HL-60/S4 treated with phorbol 12-myristate 13-acetate at 8.2 ng/mL for 4 days and 3 days (cell line): ENCODE results near the gene TPST2.
"Not testable (repeated sequence)": the region's sequence is repeated elsewhere in the genome, so short reads cannot be mapped to it uniquely, and the experiment has no call there.

ENCODE experiments used
- in situ Hi-C: fragments of 300-500 bp; cut with MboI; formaldehyde crosslinking; loops from 2 replicates; pipeline ENCODE4 v1.15.0; 2022; ENCODE audit warnings: low sequenced_read_pairs

TPST2 gene

DNA sequence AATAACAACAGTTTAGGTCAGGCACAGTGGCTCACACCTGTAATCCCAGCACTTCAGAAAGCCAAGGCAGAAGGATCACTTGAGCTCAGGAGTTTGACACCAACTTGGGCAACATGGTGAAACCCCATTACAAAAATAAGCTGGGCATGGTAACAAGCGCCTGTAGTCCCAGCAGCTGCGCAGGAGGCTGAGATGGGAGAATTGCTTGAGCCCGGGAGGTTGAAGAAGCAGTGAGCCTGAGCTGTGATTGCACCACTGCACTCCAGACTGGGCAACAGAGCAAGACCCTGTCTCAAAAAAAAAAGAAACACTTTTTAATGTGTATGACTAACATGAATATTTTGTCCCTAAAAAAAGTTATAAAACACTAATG lies 53.2 kb downstream of the TPST2 start:
- in situ Hi-C loops, result no loop called here

DNA sequence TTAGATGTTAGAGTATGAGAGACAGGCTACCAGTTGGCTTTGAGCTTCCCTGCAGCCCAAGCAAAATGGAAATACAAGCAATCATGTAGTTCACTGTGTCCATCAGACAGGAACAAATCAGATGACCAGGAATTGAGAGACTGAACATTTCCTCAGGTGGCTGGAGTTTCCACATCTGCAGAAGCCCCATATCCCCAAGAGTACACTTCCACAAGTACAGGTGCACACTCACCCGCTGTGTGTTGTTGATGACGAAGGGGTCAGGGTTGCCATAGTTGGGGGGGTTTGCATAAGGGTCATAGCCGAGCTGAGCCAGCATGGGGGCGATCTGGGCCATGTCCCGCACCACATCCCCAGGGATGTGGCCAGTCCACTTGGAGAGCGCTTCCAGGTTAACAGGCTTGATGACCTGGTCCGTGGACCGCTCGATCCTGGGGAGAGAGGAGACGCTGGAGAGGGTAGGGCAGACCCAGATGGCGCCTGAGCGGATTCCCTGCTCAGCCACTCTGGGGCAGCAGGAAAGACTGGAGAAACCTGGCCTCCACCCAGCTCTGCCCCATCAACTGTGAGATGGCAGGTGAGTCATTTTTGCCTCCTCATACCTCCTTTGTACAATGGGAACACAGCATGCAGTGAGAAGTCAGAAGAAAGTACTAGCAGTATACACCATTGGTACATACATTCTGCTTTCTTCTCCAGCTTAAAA lies 53.7 kb downstream of the TPST2 start:
- in situ Hi-C loops, result no loop called here

DNA sequence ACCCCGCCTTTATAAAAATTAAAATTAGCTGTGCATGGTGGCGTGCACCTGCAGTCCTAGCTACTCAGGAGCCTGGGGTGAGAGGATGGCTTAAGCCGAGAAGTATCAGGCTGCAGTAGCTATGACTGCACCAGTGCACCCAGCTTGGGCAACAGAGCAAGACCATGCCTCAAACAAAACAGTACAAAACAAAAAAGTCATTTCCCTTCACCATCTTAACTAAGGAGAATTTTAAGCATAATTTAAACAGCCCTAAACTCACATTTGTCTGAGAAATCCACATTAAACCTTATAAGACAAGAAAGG lies 54.4 kb downstream of the TPST2 start:
- in situ Hi-C loops, result no loop called here

DNA sequence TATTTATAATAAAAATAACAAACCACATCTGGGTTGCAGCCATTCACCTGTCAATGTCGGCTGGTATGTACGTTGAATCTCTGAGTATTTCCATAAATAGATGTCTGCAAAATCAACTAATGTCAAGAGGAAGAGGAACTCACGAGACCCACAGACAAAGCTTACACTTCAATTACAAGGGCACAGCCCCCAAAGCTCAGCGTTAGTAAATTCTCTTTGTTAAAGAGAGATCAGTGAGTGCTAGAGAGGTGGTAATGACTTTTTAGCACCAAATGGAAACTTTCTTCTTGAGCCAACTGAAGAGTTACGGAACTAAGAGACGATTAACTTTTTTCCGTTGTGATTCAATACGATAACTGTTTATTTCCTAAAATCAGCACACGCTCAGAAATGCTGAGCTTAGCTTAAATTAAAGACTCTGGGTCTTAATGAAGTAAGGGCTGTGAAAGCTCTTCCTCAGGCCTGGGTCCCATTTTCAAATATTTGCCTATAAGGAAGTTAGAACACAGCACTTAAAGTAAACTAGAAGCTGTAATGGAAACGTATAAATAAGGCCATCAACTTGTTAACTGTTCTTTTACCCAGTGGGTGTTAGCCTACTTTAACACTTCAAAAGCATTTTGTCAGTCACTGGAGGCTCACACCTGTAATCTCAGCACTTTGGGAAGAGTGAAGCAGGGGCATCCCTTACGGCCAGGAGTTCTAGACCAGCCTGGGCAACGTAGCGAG lies 54.9 kb downstream of the TPST2 start:
- in situ Hi-C loops, result no loop called here

DNA sequence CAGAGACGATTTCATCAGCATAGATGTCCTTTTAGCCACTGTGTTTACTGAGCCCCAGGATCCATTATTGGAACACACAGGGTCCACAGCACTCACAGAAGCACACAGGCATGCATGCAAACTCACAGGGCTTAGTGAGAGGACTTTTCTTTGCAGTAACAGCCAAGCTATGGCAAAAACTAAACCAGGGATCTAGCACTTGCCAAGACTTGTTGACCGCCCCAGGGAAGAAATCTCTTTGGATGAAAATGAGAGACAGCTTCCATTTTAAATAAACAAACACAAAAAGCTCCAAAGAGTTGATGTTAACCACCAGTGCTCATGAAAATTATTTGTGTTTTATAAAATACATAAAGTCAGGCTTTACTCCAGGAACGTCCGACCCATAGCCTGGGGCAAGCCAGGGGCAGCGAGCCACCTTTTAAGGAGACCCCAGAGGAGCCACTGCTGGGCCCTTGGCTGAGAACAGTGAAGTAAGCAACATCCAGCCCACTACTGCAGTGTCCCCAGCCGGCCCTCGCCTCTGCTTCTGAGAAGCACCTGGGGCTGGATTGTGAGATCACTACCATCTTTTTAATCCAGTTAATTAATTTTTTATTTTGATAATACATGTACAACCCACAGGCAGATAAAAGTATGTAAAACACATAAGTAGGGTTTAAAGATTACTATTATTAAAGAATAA lies 55.6 kb downstream of the TPST2 start:
- in situ Hi-C loops, result no loop called here

DNA sequence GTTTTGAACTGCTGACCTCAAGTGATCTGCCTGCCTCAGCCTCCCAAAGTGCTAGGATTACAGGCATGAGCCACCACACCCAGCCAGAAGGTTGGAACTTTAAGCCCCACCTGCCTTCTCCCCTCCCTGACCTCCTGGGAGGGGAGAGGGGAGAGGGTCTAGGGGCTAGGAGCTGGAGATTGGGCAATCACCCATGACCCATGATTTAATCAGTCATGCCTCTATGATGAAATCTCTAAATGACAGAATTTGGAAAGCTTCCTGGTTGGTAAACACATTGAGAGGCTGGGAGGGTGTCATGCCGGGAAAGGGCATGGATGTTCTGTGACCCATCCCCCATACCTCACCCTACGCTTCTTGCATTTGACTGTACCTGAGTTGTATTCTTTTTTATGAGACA lies 60.6 kb downstream of the TPST2 start:
- in situ Hi-C loops, result no loop called here

DNA sequence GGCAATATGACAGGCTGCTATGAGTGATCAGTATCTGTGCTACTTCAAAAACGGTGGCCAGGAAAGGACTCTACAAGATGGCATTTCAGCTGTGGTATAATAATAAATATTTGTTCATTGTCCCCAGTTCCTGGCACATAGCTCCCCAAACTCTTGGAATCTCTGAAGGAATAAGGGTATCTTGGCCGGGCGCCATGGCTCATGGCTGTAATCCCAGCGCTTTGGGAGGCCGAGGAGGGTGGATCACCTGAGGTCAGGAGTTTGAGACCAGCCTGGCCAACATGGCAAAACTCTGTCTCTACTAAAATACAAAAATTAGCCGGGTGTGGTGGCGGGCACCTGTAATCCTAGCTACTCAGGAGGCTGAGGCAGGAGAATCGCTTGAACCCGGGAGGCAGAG lies 61.4 kb downstream of the TPST2 start:
- in situ Hi-C loops, result not testable (repeated sequence)

DNA sequence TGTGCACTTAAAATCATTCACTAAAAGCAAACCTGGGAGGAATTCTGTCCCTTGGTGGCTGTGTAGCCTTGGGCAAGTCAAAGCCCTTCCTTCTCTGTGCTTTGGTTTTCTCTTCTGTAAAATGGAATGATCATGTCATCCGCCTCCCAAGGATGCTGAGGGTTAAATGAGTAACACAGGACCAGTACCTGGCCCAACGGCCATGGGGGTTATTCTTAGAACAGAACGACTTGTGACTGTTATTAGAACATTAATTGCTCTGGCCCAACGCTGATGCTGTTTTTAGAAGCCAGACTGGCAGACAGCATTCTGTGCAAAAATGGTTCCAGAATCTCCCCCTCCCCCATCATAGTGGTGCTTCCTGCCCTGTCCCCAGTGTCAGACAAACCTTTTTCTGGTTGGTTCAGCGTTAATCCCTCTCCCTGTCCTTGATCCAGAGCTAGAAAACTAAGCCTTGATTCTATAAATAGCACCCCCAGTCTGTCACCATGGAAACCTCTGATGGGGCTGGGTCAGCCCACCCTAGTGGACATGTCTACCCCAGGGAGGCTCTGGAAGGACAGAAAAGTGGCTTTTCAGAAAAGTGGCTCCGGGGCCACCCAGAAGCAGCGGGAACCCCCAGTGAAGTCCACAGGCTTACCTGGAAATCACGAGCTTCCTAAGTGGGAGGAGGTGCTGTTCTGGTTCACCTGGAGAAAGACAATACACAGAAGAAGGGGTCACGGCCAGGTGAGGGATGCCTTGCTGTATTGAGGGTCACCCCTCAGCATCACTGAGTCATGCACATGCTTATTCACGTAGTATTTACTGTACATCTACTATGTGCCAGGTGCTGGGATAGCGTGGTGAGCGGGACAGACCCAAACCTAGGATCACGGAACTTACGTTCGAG lies 62.1 kb downstream of the TPST2 start:
- in situ Hi-C loops, result no loop called here

DNA sequence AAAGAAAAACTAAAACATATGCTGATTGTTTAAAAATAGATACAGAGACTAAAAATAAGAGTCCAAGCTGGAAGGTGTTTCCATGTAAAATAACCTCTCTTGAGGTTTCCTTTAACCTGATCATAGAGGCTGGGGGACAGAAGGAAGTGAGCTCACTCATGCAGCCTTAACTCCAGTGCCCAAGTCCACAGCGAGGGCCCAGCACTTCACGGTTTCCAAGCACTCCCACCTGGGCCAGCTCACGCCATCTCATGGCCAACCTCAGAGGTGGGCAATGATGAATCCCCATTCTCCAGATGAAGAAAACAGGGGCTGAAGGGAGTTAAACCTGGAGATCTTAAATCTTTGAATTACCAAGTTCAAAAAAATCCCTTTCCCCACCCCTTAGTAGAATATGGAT lies 62.8 kb downstream of the TPST2 start:
- in situ Hi-C loops, result no loop called here

DNA sequence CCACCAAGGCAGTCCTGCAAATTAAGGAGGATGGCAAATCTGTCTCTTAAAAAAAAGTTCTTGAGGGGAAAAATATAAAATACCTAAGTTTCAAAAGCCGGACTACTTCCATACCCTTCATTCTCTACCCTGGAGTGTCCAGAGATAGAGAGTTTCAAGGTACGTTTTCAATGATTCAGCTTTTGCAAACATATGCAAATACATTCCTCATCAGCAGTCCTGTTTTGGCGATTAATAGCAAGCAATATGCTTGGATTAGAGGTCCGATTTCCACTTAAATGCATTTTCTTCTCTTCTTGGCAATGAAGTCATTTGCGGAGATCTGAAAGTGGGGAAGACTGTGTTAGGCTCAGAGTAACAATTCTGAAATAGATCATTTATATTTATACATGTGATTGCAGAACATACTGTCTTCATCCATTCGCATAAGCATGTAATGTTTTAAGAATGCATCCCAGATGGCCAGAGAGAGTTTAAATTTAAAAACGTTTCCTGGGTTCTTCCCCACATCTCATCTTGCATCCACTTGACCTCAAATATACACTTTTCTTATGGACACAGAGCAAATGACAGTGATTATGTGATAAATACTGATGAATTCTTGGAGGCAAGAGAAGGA lies 63.9 kb downstream of the TPST2 start:
- in situ Hi-C loops, result no loop called here

DNA sequence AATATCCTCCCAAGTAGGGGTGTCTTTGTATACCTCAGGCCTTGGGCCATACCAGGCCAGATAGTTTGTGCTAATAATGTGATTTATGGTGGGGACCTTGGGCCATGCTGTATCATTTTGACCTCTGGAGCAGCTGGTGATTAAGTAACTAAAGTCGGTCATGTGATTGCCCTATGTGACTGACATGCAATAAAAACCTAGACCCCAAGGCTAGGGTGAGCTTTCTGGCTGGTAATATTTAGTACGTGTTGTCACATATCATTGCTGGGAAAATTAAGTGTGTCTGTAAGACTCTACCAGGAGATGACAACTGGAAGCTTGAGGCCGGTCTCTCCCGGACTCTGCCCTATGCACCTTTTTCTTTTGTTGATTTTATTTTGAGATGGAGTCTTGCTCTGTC lies 65.1 kb downstream of the TPST2 start:
- in situ Hi-C loops, result no loop called here

DNA sequence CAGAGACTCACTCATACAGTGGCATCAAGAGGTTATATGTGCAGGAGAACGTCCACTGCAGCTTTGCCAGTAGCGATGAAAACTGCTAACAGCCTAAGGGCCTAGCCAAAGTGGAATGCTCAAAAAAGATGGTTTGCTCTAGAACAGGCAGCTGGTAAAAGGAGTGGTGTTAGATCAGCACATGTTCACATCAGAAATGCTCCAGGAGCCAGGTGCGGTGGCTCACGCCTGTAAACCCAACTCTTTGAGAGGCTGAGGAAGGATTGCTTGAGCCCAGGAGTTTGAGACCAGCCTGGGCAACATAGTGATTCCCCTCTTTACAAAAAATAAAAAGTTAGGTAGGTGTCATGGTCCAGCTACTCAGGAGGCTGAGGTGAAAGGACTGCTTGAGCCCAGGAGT lies 67.3 kb downstream of the TPST2 start:
- in situ Hi-C loops, result no loop called here

DNA sequence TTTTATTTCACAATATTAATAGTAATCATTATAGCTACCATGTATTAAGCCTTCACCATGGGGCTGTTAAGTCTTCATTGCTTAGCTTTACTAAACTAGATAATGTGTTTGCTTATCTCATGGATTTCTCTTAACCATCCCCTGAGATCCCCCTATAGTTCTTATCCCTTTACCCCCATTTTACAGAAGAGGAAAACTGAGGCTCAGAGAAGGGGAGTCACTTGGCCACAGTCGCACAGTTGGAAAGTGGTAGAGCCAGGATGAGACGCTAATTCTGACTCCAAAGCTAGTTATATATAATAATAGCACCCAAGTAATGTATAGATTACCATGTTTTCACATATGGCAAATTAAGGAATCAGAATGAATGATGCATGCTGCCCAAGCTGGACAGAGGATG lies 67.9 kb downstream of the TPST2 start:
- in situ Hi-C loops, result no loop called here

DNA sequence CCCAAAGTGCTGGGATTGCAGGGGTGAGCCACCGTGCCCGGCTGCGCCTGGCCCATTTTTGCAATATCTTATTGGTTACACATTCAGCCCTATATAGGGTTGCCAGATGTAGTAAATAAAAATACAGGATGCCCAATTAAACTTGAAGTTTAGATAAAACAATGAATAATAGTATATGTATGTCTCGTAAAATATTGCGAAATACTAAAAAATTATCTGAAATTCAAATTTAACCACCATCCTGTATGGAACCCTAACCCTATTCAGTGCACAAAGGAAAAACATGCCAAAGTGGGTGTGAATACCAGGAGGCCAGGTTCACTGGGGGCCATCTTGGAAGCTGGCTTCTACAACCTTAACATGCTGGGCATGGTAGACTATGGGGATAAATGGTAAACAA lies 72.5 kb downstream of the TPST2 start:
- in situ Hi-C loops, result no loop called here

DNA sequence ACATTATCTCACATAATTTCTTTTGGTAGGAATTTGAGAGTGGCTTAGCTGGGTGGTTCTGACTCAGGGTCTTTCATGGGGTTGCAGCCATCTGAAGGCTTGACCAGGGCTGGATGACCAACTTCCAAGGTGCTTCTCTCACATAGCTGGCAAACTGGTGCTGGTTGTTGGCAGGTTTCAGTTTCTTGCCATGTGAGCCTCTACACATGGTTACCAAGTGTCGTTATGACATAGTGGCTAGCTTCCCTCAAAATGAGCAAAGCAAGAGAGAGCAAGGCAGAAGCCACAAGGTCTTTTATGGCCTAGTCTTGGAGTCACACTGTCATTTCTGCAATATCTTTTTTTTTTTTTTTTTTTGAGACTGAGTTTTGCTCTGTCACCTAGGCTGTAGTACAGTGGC lies 73.4 kb downstream of the TPST2 start:
- in situ Hi-C loops, result no loop called here

DNA sequence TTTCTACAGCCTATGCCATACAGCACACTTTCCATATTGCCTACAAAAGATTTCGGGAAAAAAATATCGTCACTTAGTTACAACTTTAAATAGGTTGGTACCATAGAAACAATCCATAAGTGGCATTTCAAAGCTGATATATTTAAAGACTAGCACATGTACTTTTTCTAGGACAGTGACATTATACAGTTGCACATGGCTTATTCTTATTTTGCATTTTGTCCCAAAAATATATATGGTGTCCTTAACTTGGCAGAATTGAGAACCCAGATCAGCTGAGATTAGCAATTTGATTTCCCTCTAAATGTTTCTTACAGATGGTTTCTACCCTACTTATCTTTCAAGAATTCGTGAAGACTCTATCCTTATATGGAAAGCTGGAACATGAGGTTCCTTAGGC lies 74.0 kb downstream of the TPST2 start:
- in situ Hi-C loops, result no loop called here

DNA sequence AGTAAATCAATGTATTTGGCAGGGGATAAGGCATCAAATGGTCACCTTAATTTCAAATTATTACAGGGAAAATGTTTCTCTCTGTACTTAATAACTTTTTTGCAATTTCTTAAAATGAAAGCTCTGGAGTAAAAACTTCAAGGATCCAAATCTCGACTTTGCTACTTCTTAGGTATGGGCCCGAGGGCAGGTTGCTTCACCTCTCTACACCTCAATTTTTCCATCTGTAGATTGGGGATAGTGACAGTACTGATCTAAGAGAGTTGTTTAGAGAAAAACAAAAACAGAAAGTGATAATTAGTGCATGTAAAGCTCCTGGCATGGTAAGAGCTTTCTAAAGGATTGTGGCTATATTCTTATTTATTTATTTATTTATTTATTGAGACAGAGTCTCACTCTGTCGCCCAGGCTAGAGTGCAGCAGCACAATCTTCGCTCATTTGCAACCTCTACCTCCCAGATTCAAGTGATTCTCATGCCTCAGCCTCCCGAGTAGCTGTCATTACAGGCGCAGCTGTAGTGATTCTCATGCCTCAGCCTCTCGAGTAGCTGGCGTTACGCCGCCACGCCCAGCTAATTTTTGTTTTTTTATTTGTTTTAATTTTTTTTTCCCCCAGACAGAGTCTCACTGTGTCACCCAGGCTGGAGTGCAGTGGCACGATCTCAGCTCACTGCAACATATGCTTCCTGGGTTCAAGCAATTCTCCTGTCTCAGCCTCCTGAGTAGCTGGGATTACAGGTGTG lies 75.3 kb downstream of the TPST2 start:
- in situ Hi-C loops, result no loop called here

DNA sequence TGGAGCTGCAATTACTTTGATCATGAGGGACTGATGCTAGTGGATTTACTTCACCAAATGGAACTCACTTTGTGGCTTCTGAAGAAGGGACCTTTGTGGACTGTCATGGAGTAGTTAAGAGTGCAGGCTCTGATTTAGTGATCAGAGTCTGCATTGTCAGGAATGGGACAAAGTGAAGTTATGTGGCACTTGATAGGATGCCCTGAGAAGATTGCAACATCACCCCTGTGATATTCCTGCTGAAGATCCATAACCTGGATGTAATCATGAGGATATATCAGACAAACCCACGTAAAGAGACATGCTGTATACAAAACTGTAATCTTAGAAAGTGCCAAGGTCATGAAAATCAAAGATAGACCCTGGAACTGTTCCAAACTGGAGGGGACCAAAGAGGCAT lies 76.1 kb downstream of the TPST2 start:
- in situ Hi-C loops, result no loop called here

DNA sequence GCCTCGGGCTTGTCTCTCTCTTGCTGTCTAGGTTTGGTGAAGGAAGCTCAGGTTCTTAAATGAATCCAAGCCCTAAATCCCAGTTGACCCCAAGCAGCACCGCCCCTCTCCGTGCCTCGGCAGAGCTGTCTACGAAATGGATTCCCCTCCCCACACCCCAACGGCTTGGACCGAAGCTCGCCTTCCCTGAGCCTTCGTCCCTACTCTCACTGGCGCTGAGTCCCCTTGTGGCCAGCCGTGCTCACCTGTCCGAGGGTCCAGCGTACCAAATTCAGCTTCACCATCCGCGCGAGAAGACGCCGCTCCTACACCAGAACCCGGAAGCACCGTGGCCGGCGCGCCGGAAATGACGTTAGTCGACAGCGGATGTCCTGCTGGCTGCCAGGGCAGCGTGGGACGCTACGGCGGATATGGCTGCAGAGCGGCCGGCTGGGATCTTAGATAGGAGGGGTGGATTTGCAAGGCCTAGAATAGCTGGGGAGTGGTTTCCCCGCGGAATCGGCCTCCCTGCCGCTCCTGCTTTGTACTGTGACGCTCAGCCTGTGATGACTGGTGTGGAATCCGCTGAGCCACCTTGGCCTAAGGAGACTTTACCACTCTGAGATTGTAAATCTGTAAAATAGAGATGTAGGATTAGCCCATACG lies 77.7 kb downstream of the TPST2 start, which contains the start of gene TFIP11:
TSS of gene TFIP11 (minus strand) at position 325 of the 645 bp plus-strand sequence. CDS start 2,201 bp downstream, outside the sequence.
- in situ Hi-C loops, result no loop called here

DNA sequence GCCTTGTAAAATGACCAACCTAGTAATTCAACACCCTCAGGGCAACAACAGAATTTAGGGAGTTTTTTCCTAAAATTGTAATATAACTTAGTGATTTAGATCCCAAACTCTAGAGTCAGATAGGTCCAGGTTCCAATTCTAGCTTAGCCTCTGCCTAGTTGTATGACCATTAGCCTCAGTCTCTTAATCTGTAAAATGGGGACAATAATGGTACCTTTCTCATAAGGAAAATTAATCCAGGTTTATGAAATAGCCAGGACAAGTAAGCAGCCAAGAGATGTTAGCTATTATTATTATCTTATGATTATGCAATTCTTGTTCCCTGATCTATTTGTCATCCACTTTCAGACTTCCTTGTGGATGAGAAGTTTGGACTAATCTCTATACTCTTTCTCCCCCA lies 81.8 kb downstream of the TPST2 start:
- in situ Hi-C loops, result no loop called here
